OCI-LY7 (cell line): ENCODE measurements around the gene PFDN1.

ENCODE experiments used
- CTCF ChIP-seq: fragments of 200-600 bp; sonication (generic); conservative IDR thresholded peaks from 2 replicates; pipeline ENCODE4 v1.5.1; 2014; ENCODE audit warnings: mild to moderate bottlenecking, antibody characterized with exemption, low read length, moderate library complexity, mixed read lengths
- EZH2phosphoT487 ChIP-seq: fragments of 200-600 bp; sonication (generic); IDR thresholded peaks from 2 replicates; pipeline ENCODE4 v1.6.1; 2018; ENCODE audit warnings: low read depth, borderline replicate concordance, mild to moderate bottlenecking, mixed run types, antibody characterized with exemption, low read length, moderate library complexity, mixed read lengths

DNA sequence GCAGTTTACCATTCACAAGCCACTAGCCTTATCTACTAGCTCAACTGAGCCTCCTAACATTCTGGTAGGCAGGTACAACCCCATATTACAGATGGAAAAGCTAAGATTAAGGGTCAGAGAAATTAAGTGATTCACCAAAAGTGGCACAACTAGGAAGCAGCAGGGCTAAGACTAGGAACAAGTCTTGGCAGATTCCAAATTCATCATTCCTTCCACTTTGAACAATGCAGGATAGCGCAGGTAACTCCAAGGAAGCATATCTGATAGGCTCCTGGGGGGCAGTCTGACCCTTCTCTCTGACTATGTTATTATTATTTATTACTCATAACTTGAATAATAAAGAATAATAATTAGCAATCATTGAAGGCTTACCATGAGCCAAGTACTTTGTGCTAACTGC, 35.0 kb upstream of the PFDN1 start:
- TF ChIP-seq CTCF: no peak
- no peak for TF ChIP-seq EZH2phosphoT487
